Loucy (cell line): ENCODE results near the gene NSUN2.

Source experiments
- CTCF ChIP-seq: fragments of 200-600 bp; sonication (generic); conservative IDR thresholded peaks from 2 replicates; pipeline ENCODE4 v1.5.1; 2014; ENCODE audit warnings: mild to moderate bottlenecking, antibody characterized with exemption, low read length
- EZH2phosphoT487 ChIP-seq: fragments of 200-600 bp; IDR thresholded peaks from 2 replicates; pipeline ENCODE4 v1.6.1; 2018; ENCODE audit warnings: antibody characterized with exemption, mild to moderate bottlenecking, moderate library complexity, borderline replicate concordance

- TF ChIP-seq CTCF (no peak), EZH2phosphoT487 (no peak)
Observed at GRCh38 chr5:6644794-6645241, 12.0 kb upstream of the NSUN2 start.
